Measurements from ENCODE around the gene EED. TPM values are rescaled to one million over a fixed set of nuclear protein-coding genes. Genes with fewer than 3 reads are reported as not detected.
"Not testable (repeated sequence)": the region's sequence is repeated elsewhere in the genome, so short reads cannot be mapped to it uniquely, and the experiment has no call there.

Gene EED
- total RNA-seq, 2 experiments from 2014 or later: 60.4 to 61.0 TPM

DNA sequence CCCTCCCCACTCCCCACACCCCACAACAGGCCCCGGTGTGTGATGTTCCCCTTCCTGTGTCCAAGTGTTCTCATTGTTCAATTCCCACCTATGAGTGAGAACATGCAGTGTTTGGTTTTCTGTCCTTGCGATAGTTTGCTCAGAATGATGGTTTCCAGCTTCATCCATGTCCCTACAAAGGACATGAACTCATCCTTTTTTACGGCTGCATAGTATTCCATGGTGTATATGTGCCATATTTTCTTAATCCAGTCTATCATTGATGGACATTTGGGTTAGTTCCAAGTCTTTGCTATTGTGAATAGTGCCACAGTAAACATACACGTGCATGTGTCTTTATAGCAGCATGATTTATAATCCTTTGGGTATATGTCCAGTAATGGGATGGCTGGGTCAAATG is 64.2 kb downstream of the EED start:
- intact Hi-C loops (cut with micrococcal nuclease); H3K9me3 Mint-ChIP-seq; CTCF ChIA-PET; H3K27ac Mint-ChIP-seq; DNase-seq; H3K4me3 Mint-ChIP-seq; H3K27me3 Mint-ChIP-seq (ENCODE audit: low read depth): not testable (repeated sequence)
- H3K4me1 Mint-ChIP-seq (ENCODE audit: low read depth): peaks cover 38% of the 10 kb centered on the region
- H3K36me3 Mint-ChIP-seq (ENCODE audit: low read depth): peaks cover 48% of the 10 kb centered on the region

DNA sequence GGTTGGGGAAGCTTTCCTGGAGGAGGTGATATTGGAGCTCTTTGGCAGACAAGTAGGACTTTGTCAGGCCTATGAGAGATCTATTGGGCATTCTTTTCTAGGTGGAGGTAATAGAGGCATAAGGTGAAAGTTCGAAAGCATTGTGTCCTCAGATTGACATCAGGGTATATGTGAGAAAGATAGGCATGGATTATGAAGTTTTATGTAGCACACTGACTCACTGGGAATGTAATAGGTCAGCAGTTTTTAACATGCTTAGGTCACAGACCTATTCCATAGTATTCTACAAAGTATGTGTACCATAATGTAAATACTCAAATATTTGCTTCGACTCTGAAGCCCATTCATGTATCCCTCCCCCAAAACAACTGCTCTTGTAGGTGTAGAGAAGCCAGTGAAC is 69.2 kb downstream of the EED start:
- intact Hi-C loops (cut with micrococcal nuclease): no loop called here
- H3K4me3 Mint-ChIP-seq: no peak overlapping the region
- CTCF ChIA-PET: no interaction called here
- H3K36me3 Mint-ChIP-seq (ENCODE audit: low read depth): peaks cover 49% of the 10 kb centered on the region
- H3K4me1 Mint-ChIP-seq (ENCODE audit: low read depth): peaks cover 24% of the 10 kb centered on the region
- H3K27ac Mint-ChIP-seq: no peak overlapping the region
- H3K9me3 Mint-ChIP-seq: no peaks in the 10 kb centered on the region
- no peaks in the 10 kb centered on the region for H3K27me3 Mint-ChIP-seq (ENCODE audit: low read depth)
- no peak for DNase-seq

DNA sequence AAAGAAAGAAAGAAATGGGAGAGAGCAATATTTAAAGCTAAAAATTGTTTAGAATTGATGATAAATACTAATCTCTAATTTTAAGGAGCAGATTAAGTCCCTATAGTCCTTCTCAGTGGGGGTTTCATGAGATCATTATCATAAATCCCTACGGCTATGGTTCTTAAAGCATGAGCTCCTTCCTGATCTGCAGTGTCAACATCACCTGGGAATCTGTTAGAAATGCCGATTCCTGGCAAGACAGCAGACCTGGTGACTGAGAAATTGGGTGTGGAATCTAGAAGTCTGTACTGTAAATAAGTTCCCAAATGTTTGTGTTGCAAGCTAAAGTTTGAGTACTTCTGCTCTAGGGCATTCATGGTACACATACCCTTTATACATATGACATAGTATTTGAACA is 70.1 kb downstream of the EED start:
- Mint-ChIP-seq H3K27ac (no peak overlapping the region), H3K9me3 (no peaks in the 10 kb centered on the region), H3K4me3 (no peak overlapping the region), H3K4me1 (ENCODE audit: low read depth) (peaks cover 19% of the 10 kb centered on the region), H3K27me3 (ENCODE audit: low read depth) (no peaks in the 10 kb centered on the region), H3K36me3 (ENCODE audit: low read depth) (peaks cover 46% of the 10 kb centered on the region)
- DNase-seq: no peak
- intact Hi-C loops (cut with micrococcal nuclease): no loop called here
- CTCF ChIA-PET: interaction anchor here (0.6 kb wide), 1 partner anchor 22 kb away, joined by 4 read pairs; no protein-coding TSS in a partner anchor

Other genes with a start within 250 kb of the EED start
- gene PICALM, start 175.7 kb upstream of the EED start, total RNA-seq: 10 to 100 TPM; 38.6 to 42.3 TPM
- 10 to 100 TPM; 40.4 to 41.9 TPM for gene HIKESHI, start 57.5 kb downstream of the EED start, total RNA-seq
- under 1 TPM; 0.81 to 0.84 TPM for gene CCDC81, start 130.1 kb downstream of the EED start, total RNA-seq